ENCODE results near the gene BCAR3. TPM values are rescaled to one million over a fixed set of nuclear protein-coding genes. Genes with fewer than 3 reads are reported as not detected.

Gene BCAR3
- total and polyA plus RNA-seq, 2 donors from 2014 or later = 25.4 to 28.4 TPM

- TF ChIP-seq CTCF (IDR thresholded peaks at IDR 0.05; ENCODE audit: borderline replicate concordance, extremely low read depth, insufficient read depth) = no peak
- Histone ChIP-seq H3K27me3 (ENCODE audit: control insufficient read depth, insufficient read depth, low read length) (no peaks in the 10 kb centered on the region), H3K4me1 (ENCODE audit: control insufficient read depth in 2 of 3, insufficient read depth in 2 of 3, low read depth in 1 of 3, low read length in 3 of 3) (peaks cover 0 to 8% (median 5%) of the 10 kb centered on the region in 3 donors), H3K36me3 (ENCODE audit: control insufficient read depth in 2 of 3, insufficient read depth in 3 of 3, low read length in 3 of 3) (no peaks in the 10 kb centered on the region), H3K27ac (ENCODE audit: low read depth in 2 of 2, low read length in 2 of 2) (no peak overlapping the region), H3K9ac (ENCODE audit: low read length in 3 of 3) (no peak overlapping the region), H3K4me3 (ENCODE audit: low read length in 3 of 3) (no peak overlapping the region), H3K9me3 (ENCODE audit: control insufficient read depth in 2 of 3, insufficient read depth in 1 of 3, low read length in 3 of 3) (no peaks in the 10 kb centered on the region)
- FAIRE-seq (no peak), DNase-seq (no peak)
- intact Hi-C loops (cut with DNase I) = no loop called here
These were observed 13.9 kb upstream of the BCAR3 start for GRCh38 chr1:93695411-93696005.

- H3K4me3 ChIP-seq (ENCODE audit: low read length in 3 of 3) = no peak overlapping the region
- no peaks in the 10 kb centered on the region for H3K36me3 ChIP-seq (ENCODE audit: control insufficient read depth in 2 of 3, insufficient read depth in 3 of 3, low read length in 3 of 3)
- no peaks in the 10 kb centered on the region for H3K27me3 ChIP-seq (ENCODE audit: control insufficient read depth, insufficient read depth, low read length)
- H3K9me3 ChIP-seq (ENCODE audit: control insufficient read depth in 2 of 3, insufficient read depth in 1 of 3, low read length in 3 of 3) = no peaks in the 10 kb centered on the region
- peaks cover 0 to 8% (median 5%) of the 10 kb centered on the region in 3 donors for H3K4me1 ChIP-seq (ENCODE audit: control insufficient read depth in 2 of 3, insufficient read depth in 2 of 3, low read depth in 1 of 3, low read length in 3 of 3)
- H3K27ac ChIP-seq (ENCODE audit: low read depth in 2 of 2, low read length in 2 of 2) = no peak overlapping the region
- peak in 1 of 5 donors; percentile 58 for DNase-seq
- FAIRE-seq = no peak
- H3K9ac ChIP-seq (ENCODE audit: low read length in 3 of 3) = no peak overlapping the region
- intact Hi-C loops (cut with DNase I) = no loop called here
- TF ChIP-seq CTCF (IDR thresholded peaks at IDR 0.05; ENCODE audit: borderline replicate concordance, extremely low read depth, insufficient read depth) = no peak
These were observed 13.2 kb upstream of the BCAR3 start for GRCh38 chr1:93694819-93695218.

GRCh38 chr1:93694039-93694438 lies 12.4 kb upstream of the BCAR3 start:
- H3K4me3 ChIP-seq (ENCODE audit: low read length in 3 of 3) = no peak overlapping the region
- FAIRE-seq = no peak
- H3K9ac ChIP-seq (ENCODE audit: low read length in 3 of 3) = no peak overlapping the region

More at GRCh38 chr1:93694039-93694438, 12.4 kb upstream of the BCAR3 start:
- H3K36me3 ChIP-seq (ENCODE audit: control insufficient read depth in 2 of 3, insufficient read depth in 3 of 3, low read length in 3 of 3) = no peaks in the 10 kb centered on the region
- intact Hi-C loops (cut with DNase I) = no loop called here
- H3K4me1 ChIP-seq (ENCODE audit: control insufficient read depth in 2 of 3, insufficient read depth in 2 of 3, low read depth in 1 of 3, low read length in 3 of 3) = peaks cover 0 to 8% (median 5%) of the 10 kb centered on the region in 3 donors
- H3K9me3 ChIP-seq (ENCODE audit: control insufficient read depth in 2 of 3, insufficient read depth in 1 of 3, low read length in 3 of 3) = no peaks in the 10 kb centered on the region
- no peak overlapping the region for H3K27ac ChIP-seq (ENCODE audit: low read depth in 2 of 2, low read length in 2 of 2)
- TF ChIP-seq CTCF (IDR thresholded peaks at IDR 0.05; ENCODE audit: borderline replicate concordance, extremely low read depth, insufficient read depth) = no peak
- no peaks in the 10 kb centered on the region for H3K27me3 ChIP-seq (ENCODE audit: control insufficient read depth, insufficient read depth, low read length)
- no peak for DNase-seq

Measured in kidney (tissue), 14 donors.